LNCAP (cell line): ENCODE measurements around the gene TUBB4B.

Experiments
- TF ChIP-seq, protein P1 (sequence below): fragments of 450-650 bp; IDR thresholded peaks from 2 replicates; pipeline ENCODE4 v1.5.1; 2017; ENCODE audit warnings: mild to moderate bottlenecking

TUBB4B gene

DNA sequence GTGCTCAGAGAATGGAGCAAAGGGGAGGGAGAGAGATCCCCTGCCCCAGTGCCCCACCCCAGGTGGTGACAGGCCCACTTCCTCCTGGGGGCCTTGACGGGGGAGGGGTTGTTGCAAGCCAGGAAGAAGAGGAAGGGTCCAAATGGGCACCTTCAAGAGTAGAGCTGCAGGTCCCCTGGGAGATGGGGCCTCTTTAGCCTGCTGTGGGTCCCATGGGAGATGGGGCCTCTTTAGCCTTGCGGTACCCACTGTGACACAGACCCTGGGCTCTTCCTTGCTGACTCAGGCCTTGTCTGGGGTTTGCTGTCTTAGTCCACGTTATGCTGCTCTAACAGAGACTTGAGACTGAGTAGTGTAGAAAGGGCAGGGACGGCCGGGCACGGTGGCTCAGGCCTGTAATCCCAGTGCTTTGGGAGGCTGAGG lies 26.9 kb downstream of the TUBB4B start:
- TF ChIP-seq, protein P1, sequence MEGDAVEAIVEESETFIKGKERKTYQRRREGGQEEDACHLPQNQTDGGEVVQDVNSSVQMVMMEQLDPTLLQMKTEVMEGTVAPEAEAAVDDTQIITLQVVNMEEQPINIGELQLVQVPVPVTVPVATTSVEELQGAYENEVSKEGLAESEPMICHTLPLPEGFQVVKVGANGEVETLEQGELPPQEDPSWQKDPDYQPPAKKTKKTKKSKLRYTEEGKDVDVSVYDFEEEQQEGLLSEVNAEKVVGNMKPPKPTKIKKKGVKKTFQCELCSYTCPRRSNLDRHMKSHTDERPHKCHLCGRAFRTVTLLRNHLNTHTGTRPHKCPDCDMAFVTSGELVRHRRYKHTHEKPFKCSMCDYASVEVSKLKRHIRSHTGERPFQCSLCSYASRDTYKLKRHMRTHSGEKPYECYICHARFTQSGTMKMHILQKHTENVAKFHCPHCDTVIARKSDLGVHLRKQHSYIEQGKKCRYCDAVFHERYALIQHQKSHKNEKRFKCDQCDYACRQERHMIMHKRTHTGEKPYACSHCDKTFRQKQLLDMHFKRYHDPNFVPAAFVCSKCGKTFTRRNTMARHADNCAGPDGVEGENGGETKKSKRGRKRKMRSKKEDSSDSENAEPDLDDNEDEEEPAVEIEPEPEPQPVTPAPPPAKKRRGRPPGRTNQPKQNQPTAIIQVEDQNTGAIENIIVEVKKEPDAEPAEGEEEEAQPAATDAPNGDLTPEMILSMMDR: no peak

GRCh38 chr9:137268538-137269201 lies 27.6 kb downstream of the TUBB4B start:
- TF ChIP-seq, protein P1: no peak

- TF ChIP-seq, protein P1: no peak
These were observed 28.2 kb downstream of the TUBB4B start for GRCh38 chr9:137269231-137269772.

- TF ChIP-seq, protein P1: no peak
These were observed 30.0 kb downstream of the TUBB4B start for GRCh38 chr9:137270929-137271695.

DNA sequence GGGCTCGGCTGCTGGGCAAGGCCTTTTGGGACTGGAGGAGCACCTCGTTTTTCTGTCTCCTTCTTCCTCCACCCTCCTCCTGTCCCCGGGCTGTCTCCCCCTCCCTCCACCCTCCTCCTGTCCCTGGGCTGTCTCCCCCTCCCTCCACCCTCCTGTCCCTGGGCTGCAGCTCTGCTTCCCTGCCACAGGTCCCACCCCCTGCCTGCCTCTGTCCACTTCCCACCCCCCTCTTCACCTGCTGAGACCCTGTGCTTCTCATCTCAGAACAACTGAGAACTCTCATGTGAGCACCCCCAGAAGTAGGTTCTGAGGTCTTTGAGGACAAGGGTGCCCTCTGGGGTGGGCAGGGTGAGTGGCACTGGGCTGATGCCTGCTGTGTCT lies 30.6 kb downstream of the TUBB4B start:
- TF ChIP-seq, protein P1: no peak

- TF ChIP-seq, protein P1: no peak
These were observed 31.4 kb downstream of the TUBB4B start for GRCh38 chr9:137272241-137273094.

- TF ChIP-seq, protein P1: no peak
These were observed 32.0 kb downstream of the TUBB4B start for GRCh38 chr9:137273095-137273490.
